Hepatocyte (in vitro differentiated cells): Measurements from ENCODE around the gene SYT1.

Experiments
- EZH2 ChIP-seq: fragments of 200-600 bp; sonication (generic); IDR thresholded peaks from 2 replicates; pipeline ENCODE4 v1.6.1; 2016; ENCODE audit warnings: antibody characterized with exemption, mild to moderate bottlenecking, borderline replicate concordance
- TF ChIP-seq, protein P1 (sequence below): fragments of 200-600 bp; sonication (generic); IDR thresholded peaks from 2 replicates; pipeline ENCODE4 v1.5.1; 2016; ENCODE audit warnings: antibody characterized with exemption, mild to moderate bottlenecking; ENCODE audit not compliant: poor library complexity

DNA sequence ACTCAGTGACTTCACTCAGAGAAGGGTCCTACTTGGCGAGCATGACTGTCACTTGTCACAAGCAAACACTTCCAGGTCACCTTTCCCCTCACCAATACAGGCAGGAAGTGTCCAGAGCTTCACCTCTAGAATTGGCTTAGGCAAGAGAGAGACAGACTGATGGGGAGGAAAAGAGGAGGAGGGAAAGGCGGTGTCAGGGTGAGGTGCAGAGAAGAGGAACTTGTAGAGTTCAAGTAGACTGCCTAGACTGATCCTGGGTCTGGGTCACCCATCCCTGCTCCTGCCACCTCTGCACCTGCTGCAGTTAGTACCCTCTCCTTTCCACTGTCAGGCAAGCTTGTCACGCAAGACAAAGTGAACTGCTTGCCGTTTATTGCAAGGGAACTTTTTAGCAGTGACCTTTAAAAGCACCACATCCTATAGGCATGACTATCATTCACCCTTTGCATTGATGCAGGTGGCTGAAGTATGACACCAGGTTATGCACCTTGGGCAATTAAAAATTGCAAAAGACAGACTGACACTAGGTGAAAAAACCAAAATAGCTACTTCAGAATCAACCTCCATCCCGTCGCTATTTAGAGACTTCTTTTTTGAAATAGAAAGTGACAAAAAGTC, 292.4 kb downstream of the SYT1 start:
- TF ChIP-seq, protein P1, sequence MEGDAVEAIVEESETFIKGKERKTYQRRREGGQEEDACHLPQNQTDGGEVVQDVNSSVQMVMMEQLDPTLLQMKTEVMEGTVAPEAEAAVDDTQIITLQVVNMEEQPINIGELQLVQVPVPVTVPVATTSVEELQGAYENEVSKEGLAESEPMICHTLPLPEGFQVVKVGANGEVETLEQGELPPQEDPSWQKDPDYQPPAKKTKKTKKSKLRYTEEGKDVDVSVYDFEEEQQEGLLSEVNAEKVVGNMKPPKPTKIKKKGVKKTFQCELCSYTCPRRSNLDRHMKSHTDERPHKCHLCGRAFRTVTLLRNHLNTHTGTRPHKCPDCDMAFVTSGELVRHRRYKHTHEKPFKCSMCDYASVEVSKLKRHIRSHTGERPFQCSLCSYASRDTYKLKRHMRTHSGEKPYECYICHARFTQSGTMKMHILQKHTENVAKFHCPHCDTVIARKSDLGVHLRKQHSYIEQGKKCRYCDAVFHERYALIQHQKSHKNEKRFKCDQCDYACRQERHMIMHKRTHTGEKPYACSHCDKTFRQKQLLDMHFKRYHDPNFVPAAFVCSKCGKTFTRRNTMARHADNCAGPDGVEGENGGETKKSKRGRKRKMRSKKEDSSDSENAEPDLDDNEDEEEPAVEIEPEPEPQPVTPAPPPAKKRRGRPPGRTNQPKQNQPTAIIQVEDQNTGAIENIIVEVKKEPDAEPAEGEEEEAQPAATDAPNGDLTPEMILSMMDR = no peak
- TF ChIP-seq EZH2 = no peak
